Stimulated activated naive CD4-positive, alpha-beta T cell treated with Interleukin-2 at 50 U/mL for 16 hours (primary cell): ENCODE measurements around the gene NOL3.

ENCODE experiments used
- DNase-seq: peaks from one replicate; lab custom pipeline; 2025; lab: John Stamatoyannopoulos, UW

Gene NOL3

DNA sequence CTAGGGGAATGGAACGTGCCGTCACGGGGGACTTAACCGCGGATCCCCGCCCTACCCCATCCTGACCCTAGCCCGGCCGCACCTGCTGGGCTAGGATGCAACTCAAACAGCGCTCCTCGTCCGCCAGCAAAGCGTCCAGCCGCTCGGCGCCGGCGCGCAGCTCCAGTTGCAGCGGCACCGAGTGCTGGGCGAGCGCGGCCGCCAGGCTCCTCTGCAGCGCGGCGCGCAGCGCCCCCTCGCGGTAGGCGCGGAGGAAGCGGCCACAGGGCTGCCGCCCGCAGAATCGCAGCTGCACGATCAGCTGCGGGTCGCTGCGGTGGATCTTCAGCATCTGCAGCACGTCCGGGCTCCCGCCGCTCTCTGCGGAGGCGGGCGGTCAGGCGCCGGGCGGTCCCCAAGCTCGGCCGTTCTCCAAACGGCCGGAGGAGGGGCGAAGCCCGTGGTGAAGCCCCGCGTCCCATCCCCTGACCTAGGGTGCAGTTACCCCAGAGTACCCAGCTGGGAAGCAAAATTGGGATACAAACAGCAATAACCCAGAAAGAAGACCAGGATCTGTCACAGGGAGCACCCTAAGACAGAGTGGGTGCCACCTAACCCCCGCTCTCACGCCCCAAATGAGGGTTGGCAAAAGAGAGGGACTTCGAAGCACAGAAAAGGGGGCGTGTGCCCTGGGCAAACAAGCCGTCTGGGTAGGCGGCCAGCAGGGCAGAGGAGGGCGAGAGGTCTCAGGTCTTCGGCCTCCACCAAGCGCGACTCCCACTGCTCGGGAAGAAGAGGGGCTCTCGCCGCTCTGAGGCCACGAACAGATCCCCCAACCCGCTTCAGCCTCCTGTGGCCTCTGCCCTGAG is 14.8 kb upstream of the NOL3 start:
- peak; percentile 70 for DNase-seq

DNA sequence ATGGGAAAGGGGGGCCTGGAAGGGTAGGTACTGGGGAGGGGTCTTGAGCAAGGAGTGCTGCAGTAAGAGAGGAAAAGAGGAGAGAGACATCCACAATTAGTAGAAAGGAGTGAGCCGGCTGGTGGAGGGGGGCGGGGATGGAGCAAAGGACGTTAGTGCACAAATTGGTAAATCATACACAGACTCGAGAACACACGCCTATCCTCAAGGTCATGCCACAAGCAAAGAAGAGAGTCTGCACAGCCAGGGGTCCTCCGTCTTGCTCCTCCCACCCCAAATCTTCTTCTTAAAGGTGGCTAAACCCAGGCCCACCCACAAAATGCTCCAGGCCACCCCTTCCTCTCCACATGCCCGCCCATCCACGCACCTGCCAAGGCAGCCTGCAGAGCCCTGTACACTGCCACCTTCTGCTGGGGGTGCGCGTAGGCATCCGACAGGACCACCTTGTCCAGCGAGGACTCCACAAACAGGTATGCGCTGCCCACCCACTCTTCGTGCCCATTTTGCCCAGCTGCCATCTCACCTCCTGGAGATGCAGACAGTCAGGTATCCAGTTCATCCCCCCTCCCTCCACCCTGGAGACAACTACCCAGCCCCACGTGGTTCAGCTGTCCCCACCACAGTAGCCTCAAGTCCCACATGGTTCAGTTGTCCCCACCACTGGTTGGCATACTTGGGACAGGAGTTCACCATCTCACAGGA is 14.0 kb upstream of the NOL3 start:
- DNase-seq = no peak

DNA sequence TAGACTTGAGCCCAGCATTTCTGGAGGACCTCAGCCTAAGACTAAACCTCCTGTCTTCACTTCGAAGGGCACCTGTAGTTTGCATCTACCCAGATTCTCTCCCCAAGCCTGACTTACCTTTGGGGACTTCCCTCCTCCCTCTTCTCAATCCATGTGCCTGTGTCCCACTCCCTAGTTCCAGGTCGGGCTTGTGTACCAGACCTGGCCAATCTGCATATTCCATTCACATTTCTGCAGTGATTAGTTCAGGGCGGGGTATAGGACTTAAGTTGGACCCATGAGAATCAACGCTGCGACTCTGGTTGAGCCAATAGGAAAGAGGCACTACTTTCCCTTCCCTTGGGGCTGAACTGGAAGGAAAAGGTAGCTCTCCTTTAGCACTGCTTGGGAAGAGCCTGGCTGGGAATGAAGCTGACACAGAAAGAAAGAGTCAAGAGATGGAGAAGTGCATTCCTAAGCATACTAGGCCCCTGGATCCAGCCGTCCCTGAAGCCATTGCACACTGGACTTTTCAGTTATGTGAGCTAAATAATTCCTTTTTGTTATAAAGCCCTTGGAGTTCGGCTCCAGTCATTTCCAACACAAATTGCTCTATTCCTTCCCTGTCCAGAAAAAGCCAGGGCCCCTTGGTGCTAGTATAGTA is 13.1 kb upstream of the NOL3 start:
- no peak for DNase-seq

DNA sequence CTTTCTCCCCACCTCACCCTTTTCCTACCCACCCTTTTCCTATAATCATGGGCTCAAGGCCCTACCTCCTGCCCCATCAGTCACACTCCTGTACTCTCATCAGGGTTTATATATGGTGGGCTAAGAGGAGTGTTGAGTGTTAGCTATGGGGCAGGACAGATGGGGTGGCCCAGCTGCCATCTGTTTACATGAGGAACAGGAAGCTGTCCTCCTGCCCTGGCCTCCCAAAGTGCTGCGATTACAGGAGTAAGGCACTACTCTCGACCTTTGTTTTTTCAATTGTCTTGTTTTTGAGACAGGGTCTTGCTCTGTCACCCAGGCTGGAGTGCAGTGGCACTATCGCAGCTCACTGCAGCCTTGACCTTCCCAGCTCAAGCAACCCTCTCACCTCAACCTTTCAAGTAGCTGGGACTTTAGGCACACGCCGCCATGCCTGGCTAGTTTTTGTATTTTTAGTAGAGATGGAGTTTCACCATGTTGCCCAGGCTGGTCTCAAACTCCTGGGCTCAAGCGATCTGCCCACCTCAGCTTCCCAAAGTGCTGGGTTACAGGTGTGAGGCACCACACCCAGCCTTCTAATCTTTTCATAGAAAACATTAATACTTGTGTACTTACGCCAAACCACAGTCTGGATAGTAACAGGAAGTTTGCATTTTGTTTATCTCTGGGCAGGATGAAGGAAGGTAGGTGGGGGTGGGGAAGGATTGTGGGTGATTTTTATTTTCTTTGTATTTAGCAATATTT is 12.3 kb upstream of the NOL3 start:
- no peak for DNase-seq

DNA sequence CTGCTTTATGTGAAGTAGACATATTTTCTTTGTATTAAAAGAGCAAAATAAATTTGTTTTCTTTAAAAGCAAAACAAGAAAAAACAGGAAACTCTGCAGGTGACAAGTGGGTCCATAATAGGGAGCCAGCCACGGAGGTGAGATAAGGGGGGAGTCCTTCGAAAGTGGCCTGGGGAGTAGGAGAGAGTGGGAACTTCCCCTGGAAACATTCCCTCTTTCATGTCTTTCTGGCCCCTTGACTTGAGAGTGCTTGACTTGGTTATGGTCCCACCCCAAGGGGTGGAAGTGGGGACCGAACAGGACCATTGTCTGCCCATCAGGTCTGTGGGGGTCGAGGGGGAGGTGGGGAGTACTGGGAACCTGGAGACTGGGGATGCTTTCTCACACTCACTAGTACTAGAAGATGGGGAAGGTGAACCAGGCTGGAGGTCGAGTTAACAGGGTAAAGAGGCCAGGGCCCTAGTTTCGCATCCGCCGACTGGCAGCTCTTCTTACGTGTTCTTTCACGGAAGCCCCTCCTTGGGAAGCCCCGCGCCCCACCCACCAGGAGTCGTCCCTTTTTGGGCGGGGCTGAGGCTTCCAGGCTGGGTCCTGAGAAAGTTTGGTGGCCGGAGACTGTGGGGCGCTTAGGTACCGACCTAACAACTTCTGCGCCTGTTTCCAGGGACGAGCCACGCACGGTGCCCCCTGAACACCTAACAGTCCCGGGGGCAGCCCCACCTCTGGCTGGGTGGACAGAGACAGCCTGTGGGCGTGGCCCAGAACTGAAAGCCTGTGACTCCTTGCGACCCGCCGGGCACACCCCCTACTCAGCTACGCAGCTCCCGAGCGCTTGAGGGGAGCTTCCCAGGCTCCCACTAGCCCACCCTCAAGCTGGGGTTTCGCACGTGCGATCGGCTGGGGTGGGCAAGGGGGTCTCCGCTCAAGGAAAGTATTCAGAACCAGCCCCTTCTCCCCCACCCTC is 11.4 kb upstream of the NOL3 start:
- DNase-seq = peak; percentile 78

DNA sequence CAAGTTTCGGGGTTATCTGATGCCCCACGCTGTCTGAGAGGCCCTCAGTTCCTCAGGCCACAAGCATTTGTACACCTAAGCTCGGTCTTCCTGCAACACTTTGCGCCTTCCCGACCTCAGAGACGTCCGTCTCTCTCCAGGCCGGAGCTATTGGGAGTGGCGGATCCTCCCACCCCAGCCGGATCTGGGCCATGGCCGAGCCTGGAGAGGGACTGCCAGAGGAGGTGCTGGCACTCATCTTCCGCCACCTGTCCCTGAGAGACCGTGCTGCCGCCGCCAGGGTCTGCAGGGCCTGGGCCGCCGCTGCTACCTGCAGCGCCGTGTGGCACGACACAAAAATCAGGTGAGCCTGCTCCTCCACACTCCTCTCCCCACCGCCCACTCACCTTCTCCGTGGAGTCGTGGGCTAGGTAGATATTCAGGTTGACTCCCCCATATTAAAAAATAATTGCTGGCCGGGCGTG is 8.7 kb upstream of the NOL3 start:
- no peak for DNase-seq

DNA sequence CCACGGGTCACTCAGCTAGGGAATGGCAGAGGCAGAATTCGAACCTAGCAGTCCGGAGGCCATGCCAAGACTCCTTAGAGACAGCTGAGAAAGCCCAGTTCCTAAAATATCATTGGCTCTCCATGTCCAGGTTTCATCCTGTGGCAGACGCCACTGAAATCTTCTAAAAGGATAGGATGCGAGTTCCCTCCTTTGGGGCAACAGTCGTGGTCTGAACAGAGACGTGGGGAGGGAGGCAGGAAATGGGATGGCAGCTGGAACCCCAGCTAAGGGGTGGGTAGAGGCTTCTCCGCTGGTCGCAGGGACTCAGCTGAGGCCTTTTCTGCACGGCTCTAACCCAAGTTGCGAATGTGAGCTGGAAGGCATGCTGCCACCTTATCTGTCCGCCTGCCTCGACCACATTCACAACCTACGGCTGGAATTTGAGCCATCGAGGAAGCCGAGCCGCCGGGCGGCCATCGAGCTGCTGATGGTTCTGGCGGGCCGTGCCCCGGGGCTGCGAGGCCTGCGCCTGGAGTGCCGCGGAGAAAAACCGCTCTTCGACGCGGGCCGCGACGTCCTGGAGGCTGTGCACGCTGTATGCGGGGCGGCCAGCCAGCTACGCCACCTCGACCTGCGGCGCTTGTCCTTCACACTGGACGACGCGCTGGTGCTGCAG is 7.7 kb upstream of the NOL3 start:
- DNase-seq = no peak

DNA sequence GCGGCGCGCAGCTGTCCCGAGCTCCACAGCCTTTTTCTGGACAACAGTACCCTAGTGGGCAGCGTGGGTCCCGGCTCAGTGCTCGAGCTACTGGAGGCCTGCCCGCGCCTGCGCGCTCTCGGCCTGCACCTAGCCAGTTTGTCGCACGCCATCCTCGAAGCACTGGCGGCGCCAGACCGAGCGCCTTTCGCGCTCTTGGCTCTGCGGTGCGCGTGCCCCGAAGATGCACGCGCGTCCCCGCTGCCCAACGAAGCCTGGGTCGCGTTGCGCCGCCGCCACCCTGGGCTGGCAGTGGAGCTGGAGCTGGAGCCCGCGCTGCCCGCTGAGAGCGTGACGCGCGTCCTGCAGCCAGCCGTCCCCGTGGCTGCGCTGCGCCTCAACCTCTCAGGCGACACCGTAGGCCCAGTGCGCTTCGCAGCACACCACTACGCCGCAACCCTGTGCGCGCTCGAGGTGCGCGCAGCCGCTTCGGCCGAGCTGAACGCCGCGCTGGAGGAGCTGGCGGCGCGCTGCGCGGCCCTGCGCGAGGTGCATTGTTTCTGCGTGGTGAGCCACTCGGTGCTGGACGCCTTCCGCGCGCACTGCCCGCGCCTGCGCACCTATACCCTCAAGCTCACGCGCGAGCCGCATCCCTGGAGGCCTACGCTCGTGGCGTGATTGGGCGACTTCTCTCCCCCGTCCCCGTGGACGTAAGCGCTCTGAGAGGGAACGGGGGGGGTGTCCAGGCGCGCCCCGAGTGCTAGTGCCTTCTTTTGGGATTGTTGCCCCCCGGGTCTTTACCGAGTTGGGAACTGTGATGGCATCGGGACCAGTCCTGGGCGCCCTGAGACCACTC is 7.0 kb upstream of the NOL3 start:
- DNase-seq = peak; percentile 26

DNA sequence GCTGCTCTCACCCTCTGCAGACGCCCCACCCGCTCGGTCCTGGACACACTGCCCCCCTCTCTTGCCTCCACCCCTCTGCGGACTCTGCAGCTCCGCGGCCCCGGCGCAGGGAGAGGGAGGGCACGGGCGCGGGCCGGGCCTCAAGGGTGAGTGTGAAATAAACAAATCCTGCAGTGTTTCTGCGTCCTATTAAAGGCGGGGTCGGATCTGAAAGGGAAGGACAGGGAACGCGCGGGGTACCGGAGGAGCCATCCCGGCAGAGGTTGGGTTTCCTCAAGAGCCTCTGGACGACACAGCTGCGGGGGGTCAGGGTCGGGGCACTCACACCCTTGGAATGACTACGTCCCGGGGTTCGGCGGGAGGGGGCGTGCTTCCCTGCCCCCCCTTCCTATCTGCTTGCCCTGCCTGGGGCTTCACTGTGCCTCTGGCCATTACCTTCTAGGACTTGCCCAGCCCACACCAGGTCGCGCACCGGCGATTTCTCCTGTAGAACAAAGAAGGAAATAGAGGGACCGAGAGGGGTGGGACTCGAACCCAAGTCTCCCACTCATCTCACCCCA is 6.3 kb upstream of the NOL3 start:
- DNase-seq = no peak

DNA sequence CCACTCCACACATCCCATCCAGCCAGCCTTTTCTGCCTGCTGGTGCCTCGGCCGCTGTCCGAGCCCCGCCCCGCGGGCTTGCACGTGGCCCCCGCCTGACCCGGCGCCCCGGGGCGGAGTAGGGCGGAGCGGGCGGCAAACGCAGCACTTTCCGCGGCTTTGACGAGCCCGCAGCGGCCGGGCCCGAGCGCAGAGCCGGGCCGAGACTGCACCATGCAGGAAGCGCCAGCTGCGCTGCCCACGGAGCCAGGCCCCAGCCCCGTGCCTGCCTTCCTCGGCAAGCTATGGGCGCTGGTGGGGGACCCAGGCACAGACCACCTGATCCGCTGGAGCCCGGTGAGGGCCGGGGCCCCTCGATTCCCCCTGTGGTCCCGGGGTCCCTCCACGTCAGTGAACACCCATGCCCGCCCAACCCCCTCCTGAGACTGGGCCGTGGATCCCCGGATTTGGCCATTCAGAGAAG is 5.7 kb upstream of the NOL3 start, which contains the start of gene HSF4:
Gene HSF4 (plus strand): TSS at position 147 of the 463 bp plus-strand sequence. CDS start 67 bp downstream, at position 214.
- no peak for DNase-seq

DNA sequence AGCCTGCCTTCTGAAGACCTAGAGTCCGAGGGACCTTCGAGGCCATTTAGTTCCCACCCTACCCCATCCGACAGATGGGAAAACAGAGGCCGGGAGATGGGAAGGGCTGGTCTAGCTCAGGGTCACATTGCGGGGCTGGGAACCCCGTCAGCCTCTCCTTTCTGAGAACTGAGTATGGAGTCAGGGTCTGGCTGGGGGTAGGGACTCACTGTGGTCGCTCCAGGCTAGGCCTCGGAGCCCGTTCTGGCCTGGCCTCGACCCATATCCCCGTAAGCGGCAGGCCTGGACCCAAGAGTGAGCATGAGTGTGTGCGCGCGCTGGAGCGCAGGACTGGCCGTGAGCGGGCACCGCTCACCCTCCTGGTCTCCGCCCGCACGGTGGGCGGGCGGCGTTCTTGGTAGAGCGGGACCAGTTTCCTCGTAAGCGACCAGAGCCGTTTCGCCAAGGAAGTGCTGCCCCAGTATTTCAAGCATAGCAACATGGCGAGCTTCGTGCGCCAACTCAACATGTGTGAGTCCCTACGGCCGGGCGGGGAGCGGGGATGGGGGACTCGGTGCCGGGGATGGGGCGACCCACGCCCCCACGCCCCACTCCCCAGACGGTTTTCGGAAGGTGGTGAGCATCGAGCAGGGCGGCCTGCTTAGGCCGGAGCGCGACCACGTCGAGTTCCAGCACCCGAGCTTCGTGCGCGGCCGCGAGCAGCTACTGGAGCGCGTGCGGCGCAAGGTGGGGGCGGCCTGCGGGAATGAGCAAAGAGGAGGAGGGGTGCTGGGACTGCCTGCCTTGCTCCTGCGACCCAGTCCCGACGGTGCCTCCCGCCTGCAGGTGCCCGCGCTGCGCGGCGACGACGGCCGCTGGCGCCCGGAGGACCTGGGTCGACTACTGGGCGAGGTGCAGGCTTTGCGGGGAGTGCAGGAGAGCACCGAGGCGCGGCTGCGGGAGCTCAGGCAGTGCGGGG is 4.9 kb upstream of the NOL3 start:
- DNase-seq = no peak

DNA sequence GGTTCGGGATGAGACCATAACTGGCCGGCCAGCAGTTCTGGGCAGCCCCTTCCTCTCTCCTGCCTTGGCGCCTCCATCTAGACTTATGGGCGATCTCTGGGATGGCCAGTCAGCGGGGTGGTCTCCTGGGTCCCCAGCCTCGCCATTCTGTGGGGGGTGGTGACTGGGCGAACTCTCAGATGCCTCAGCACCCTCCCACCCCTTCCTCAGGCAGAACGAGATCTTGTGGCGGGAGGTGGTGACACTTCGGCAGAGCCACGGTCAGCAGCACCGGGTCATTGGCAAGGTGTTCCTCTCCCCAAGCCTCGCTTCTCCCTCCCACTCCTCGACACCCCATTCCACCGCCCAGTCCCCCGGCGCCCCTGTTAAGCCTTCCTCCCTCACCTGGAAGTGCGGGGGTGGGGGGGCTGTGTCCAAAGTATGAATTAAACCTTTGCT is 4.2 kb upstream of the NOL3 start:
- no peak for DNase-seq

DNA sequence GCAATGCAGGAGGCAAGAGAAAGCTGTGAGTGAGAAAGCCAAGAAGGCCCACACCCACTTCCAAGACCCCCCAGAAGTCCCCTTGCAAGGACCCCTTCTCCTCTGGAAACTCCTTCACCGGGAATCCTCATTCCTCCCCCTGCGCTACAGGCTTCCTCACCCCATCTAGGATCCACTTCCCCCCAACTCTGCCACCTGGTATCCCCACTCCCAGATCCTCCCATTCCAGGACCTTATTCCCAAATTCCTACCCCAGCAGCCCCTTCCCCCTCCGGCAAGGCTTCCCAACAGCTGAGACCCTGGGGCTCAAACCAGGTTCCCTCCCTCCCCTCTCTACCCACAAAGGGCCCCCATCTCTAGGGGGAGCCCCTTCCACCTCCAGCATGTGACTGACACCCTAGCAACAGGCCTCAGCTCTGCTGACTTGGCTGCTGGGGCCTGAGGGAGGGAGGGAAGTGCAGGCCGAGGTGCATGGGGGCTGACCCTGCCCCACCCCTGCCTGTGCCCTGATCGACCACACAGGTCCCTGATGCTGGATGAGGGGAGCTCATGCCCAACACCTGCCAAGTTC is 3.7 kb upstream of the NOL3 start:
- DNase-seq = no peak

DNA sequence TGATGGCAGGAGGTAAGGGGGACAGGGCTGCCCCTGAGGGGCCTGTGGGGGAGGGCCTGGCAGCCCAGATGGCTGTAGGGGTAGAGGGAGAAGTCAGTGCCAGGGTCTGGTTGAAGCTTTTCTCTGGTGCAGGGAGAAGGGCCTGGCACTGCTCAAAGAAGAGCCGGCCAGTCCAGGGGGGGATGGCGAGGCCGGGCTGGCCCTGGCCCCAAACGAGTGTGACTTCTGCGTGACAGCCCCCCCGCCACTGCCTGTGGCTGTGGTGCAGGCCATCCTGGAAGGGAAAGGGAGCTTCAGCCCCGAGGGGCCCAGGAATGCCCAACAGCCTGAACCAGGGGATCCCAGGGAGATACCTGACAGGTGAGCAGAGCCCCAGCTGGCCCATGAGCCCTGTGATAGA is 2.8 kb upstream of the NOL3 start:
- DNase-seq = no peak

DNA sequence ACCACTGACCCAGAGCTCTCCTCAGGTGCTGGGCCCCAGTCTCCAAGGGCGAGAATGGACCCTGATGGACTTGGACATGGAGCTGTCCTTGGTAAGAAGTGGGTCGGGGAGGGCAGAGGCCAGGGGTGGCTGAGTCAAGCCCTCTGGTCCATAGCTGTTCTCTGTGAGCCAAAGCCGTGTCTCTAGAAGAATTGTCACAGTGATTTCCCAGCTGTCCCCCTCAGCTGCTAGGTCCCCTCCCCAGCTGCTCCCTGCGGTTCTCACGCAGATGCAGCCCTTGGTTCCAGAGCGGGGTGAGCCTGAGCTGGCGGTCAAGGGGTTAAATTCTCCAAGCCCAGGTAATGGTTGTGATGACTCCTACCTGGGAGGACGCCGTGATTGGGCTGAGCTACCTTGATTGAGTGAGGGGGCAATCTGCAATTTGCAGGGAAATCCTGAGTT is 1.3 kb upstream of the NOL3 start:
- DNase-seq = no peak

DNA sequence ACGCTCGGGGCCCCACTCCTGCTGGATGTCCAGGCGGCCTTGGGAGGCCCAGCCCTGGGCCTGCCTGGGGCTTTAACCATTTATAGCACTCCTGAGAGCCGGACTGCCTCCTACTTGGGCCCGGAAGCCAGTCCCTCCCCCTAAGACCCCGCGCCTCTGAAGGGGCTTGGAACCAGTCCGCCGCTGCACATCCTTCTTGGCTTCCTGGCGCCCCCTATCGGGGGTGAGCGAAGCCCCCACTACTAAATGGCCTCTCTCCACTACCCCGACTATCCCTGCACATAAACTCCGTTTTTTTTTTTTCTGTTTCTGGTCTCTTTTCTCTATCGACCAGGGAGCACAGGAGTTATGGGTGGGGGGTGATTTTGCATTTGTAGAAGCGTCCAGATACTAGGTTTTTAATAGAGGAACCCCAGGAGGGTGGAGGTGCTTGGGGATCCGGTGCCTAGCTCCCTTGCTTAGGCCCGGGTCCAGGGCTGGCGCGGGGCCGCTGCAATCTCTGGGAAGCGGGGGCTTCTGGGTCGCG is 633 bp upstream of the NOL3 start:
- DNase-seq = no peak
